22Rv1 (cell line): ENCODE data around the gene GLT8D2.

ENCODE experiments used
- CTCF ChIP-seq: fragments of 450-650 bp; IDR thresholded peaks from 2 replicates; pipeline ENCODE4 v1.5.1; 2017; ENCODE audit warnings: mild to moderate bottlenecking
- ZFX ChIP-seq: fragments of 450-650 bp; IDR thresholded peaks from 2 replicates; pipeline ENCODE4 v1.6.1; 2017; ENCODE audit warnings: antibody characterized with exemption, borderline replicate concordance

DNA sequence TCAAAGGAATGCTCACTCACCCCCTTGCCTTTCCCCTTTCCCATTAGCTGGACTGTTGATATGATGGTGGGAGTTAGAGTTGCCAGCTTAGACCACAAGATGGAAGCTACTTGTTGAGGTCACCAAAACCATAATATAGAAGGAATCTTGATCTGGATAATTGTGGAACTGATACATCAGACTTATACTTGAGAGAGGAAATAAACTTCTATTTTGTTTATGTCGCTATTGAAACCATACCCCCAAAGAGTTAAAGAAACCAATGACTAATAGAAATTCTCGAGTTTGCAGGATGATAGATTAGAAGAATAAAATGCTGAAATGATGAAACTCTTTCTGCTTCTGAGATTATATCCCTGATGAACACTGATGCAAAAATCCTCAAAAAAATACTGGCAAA lies 46.4 kb downstream of the GLT8D2 start:
- TF ChIP-seq CTCF (no peak), ZFX (no peak)
